Omental fat pad (tissue), 4 donors: ENCODE data around the gene NCBP2L. TPM values are rescaled to one million over a fixed set of nuclear protein-coding genes. Genes with fewer than 3 reads are reported as not detected.

Source experiments
- ATAC-seq: fragments of 150-250 bp; one replicate; pipeline ENCODE4 v1.9.1; 2016; ENCODE audit warnings: mild to moderate bottlenecking, moderate library complexity; ENCODE audit not compliant: low FRiP score
- DNase-seq: peaks from one replicate; pipeline ENCODE4 v3.0.0-alpha.2; 2019; ENCODE audit warnings: low spot score
- total RNA-seq, 4 donors: library from RNA; depleted of rRNA; stranded (reverse); fragments of >200 nt; gene quantifications; one replicate each; pipeline ENCODE4 v1.1.0, GENCODE V29; 2016
- TF ChIP-seq, protein P1 (sequence below), 3 donors: fragments of 450-650 bp; IDR thresholded peaks; one replicate each; pipeline ENCODE4 v1.5.1; 2016 to 2017; ENCODE audit warnings: antibody characterized with exemption in 3 of 3, mild to moderate bottlenecking in 3 of 3, moderate library complexity in 2 of 3

NCBP2L gene
- total RNA-seq, 4 donors from 2014 or later, result 0.47 TPM; not detected in 3

DNA sequence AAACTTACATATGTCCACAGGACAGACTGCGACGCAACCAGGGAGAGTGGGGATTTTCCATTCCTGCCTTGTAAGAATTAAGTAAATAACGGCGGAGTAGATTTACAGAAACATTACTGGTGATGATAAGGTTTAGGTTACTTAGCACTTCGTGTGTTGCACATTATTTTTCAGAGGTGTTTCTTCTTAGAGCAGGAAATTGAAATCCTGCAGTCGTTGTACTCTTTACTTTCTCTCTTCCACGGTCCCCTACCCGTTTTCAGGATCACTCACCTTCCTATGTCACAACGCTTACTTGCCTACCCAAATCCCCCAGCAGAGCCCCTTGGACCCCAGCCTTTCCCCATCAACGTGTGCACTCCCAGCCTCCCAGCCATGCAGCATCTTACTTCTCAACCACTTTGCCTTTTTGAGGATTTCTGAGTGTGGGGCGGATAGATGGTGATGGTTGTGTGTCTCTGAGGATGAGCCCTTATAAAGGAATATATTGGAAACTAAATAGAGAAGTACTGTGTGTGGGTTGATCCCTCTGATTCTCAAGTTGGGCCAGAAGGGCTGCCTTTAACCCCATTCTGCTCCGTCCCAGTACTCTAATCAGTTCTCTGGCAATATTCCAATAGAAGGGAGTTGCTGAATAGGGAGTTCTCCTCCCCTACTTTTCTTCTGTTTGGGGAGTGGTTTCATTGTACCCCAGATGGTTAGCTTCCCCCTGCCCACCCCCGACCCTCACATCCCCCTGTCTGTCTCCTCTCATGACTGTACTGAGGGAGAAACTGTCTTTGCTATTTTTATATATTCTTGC lies 49.7 kb downstream of the NCBP2L start:
- DNase-seq, result no peak
- TF ChIP-seq, protein P1, sequence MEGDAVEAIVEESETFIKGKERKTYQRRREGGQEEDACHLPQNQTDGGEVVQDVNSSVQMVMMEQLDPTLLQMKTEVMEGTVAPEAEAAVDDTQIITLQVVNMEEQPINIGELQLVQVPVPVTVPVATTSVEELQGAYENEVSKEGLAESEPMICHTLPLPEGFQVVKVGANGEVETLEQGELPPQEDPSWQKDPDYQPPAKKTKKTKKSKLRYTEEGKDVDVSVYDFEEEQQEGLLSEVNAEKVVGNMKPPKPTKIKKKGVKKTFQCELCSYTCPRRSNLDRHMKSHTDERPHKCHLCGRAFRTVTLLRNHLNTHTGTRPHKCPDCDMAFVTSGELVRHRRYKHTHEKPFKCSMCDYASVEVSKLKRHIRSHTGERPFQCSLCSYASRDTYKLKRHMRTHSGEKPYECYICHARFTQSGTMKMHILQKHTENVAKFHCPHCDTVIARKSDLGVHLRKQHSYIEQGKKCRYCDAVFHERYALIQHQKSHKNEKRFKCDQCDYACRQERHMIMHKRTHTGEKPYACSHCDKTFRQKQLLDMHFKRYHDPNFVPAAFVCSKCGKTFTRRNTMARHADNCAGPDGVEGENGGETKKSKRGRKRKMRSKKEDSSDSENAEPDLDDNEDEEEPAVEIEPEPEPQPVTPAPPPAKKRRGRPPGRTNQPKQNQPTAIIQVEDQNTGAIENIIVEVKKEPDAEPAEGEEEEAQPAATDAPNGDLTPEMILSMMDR (IDR thresholded peaks at IDR 0.05), result no peak
- ATAC-seq, result no peak

DNA sequence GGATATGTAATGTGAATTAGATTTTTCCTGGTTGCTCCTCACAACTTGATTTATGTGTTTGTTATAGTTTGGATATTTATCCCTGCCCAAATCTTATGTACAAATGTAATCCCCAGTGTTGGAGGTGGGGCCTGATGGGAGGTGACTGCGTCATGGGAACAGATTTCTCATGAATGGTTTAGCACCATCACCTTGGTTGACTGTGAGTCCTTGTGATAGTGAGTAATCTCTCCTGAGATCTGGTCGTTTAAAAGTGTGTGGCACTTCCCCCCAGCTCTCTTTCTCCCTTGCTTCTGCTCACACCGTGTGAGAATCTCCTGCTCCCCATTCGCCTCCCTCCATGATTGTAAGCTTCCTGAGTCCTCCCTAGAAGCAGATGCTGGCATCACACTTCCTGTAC lies 50.3 kb downstream of the NCBP2L start:
- TF ChIP-seq, protein P1 (IDR thresholded peaks at IDR 0.05), result no peak
- DNase-seq, result no peak

DNA sequence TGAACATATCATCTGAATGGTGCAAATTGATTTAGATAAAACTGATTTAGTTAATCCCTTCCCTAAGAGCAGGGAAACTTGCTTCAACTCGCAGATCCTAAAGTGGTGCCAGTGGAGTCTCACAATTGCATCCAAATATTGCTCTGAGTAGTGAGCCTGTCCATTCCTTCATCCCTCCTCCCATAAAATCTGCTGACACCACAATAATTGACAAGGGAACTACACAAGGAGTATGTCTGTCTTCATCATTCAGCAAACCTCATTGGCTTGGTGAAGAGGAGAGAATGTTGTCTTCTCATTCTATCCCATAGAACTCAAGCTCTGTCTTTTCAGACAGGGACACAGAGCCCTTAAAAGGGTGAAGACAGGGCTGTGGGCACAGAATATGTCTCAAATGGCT lies 52.3 kb downstream of the NCBP2L start:
- TF ChIP-seq, protein P1 (IDR thresholded peaks at IDR 0.05), result no peak
- DNase-seq (no peak), ATAC-seq (no peak)

More for the DNA sequence above, 50.3 kb downstream of the NCBP2L start:
- no peak for ATAC-seq

DNA sequence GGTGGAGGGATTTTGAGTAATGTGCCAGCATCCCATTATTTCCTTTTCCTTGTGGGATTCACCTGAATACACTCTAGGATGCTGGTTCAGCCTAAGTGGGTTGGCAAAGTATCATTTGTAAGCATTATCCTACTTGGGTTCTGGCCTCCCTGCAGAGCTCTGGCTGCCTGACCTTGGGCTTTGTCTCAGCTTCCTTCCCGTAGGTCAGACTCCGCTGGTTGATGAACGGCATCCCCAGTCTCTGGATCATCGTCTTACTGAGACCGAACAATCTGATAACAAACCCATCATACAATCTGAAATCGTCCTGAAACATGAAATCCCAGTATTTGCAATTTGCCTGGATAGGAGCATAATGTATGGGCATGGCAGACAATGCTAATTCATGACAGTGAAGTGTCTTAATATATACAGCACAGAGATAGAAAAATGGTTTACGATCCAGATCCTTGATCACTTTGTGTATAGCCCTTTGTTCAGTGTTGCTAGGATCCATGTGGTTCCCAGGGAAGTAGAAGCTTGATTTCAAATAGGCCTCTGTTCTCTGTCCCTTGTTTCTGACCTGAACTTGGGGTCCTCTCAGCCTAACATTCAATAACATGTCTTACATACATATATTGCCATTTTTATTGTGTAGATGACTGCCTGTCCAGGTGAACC lies 53.7 kb downstream of the NCBP2L start:
- TF ChIP-seq, protein P1 (IDR thresholded peaks at IDR 0.05), result no peak
- DNase-seq (no peak), ATAC-seq (no peak)

- TF ChIP-seq, protein P1 (IDR thresholded peaks at IDR 0.05), result no peak
- DNase-seq (no peak), ATAC-seq (no peak)
These were observed 57.0 kb downstream of the NCBP2L start for GRCh38 chrX:107834275-107835201.

DNA sequence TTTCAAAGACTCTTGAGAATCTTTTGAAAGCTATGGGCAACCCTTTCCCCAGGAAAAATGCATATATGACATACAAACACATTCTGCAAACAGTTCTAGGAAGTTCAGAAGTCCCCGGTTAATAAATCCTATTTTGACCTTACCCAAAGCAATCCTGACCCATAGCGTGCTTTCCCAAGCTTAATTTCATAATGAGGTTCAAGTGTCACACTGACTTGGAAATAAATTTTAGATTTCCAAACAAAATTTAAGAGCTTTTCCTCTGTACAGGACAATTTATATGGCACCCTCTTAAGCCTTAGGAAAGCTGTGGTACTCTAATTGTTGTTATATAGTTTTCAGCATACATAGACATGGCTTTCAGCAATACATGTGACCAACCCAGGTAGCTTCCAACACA lies 59.4 kb downstream of the NCBP2L start:
- TF ChIP-seq, protein P1 (IDR thresholded peaks at IDR 0.05), result no peak
- ATAC-seq (no peak), DNase-seq (no peak)
